ENCODE results near the gene ELF1. TPM values are rescaled to one million over a fixed set of nuclear protein-coding genes. Genes with fewer than 3 reads are reported as not detected.

ELF1 gene
- total and polyA plus RNA-seq, 2 of the 4 experiments (the other 2 are of a cell fraction), result 25.4 to 27.6 TPM

DNA sequence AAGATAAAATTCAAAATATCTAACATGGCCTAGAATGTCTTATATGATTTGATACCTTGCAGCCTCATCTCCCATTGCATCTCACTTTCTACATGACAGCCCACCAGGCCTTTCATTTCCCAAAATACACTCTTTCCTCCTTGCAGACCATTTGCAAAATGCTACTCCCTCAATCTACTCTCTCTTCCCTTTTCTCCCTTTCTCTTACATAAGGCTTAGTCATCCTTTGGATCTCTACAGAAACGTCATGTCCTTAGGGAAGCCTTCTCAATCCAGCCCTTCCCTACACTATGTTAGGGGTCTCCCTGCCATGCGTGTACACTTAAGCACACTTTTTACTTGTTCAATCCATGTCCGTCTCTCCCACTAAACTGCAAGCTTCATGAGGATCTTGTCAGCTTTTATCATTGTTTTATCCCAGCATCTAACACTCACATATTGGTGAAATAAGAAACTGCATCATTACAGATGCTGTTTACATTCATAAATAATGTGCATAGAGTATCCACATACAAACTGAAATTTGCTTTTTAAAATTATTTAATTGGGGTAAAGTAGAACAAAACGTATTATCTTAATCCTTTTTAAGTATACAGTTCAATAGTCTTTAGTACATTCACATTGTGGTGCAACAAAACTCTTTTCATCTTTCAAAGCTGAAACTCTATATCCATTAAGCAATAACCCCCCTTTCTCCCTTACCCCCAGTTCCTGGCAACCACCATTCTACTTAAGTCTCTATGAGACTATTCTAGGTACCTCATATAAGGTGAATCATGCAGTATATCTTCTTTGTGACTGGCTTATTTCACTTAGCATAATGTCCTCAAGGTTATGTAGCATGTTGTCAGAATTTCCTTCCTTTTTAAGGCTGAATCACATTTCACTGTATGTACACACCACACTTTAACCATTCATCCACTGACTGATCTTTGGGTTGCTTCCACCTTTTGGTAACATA lies 30.6 kb upstream of the ELF1 start:
- Histone ChIP-seq H3K4me3 (ENCODE audit: insufficient read depth, low read depth, low read length) (no peak overlapping the region), H3K23ac (ENCODE audit: low read depth, low read length) (no peak overlapping the region), H3K56ac (ENCODE audit: extremely low read depth, insufficient read depth, low read length) (no peak overlapping the region), H4K5ac (ENCODE audit: low read depth, low read length) (no peak overlapping the region), H3K9me1 (ENCODE audit: insufficient read depth, low read length) (peaks cover 4% of the 10 kb centered on the region; the same call in 1 of the 2 replicates), H2BK120ac (ENCODE audit: low read depth, low read length) (no peak overlapping the region), H3K4ac (ENCODE audit: low read depth, low read length) (no peak overlapping the region), H3K79me1 (ENCODE audit: low read depth in 1 of 2, low read length in 2 of 2) (peaks cover 21 to 50% of the 10 kb centered on the region in 2 experiments), H2AK9ac (replicated peaks; ENCODE audit: low read depth, low read length, poor library complexity) (no peak overlapping the region), H4K20me1 (ENCODE audit: insufficient read depth, low read length) (peaks cover 47% of the 10 kb centered on the region), H3K27me3 (ENCODE audit: control insufficient read depth, insufficient read depth, low read length) (no peaks in the 10 kb centered on the region), H2AFZ (replicated peaks; ENCODE audit: low read length, poor library complexity) (no peak overlapping the region), H3K4me1 (ENCODE audit: control insufficient read depth, insufficient read depth, low read length) (peaks cover 9% of the 10 kb centered on the region; the same call in 1 of the 2 replicates), H3K14ac (replicated peaks; ENCODE audit: low read depth, low read length) (no peak overlapping the region), H4K8ac (ENCODE audit: low read depth in 2 of 2, low read length in 2 of 2) (no peak overlapping the region), H3K9ac (ENCODE audit: low read depth, low read length) (no peak overlapping the region), H2BK5ac (ENCODE audit: low read depth, low read length, poor library complexity, severe bottlenecking) (no peak overlapping the region), H2AK5ac (ENCODE audit: low read depth, low read length) (no peak overlapping the region), H2BK20ac (ENCODE audit: low read depth, low read length) (no peak overlapping the region), H3K36me3 (ENCODE audit: control insufficient read depth, insufficient read depth, low read length) (no peaks in the 10 kb centered on the region; the same call in 1 of the 2 replicates), H3K9me3 (ENCODE audit: control insufficient read depth, insufficient read depth, low read length) (no peaks in the 10 kb centered on the region; the same call in 1 of the 2 replicates), H4K91ac (ENCODE audit: insufficient read depth, low read depth, low read length) (no peak overlapping the region), H2BK15ac (ENCODE audit: low read depth, low read length) (no peak overlapping the region), H3K4me2 (ENCODE audit: low read depth, low read length) (no peak overlapping the region), H3K18ac (ENCODE audit: low read depth, low read length) (no peak overlapping the region), H3K27ac (ENCODE audit: insufficient read depth, low read length) (no peak overlapping the region)
- no peak for DNase-seq
- 94% methylated on average over 3 of the region's 4 CpGs; no CpG with 5 or more reads in 1 of the 2 experiments for WGBS, 2 experiments (ENCODE audit: extremely low coverage in 2 of 2, insufficient read length in 1 of 2)
- ATAC-seq (ENCODE audit: low read depth), result no peak
- intact Hi-C loops (cut with micrococcal nuclease), result loop anchor here (5.0 to 10.0 kb wide), 2 partner anchors 62 to 275 kb away; partner anchors contain the start of gene MRPS31
- in situ Hi-C loops (cut with MboI; ENCODE audit: low sequenced_read_pairs), result loop anchor here (10.0 kb wide), 1 partner anchor 265 kb away; the partner anchor contains the start of gene SLC25A15
- CTCF ChIA-PET, result no interaction called here
- TF ChIP-seq SMC3 (IDR thresholded peaks at IDR 0.05; ENCODE audit: low read depth, low read length), result no peak
- TF ChIP-seq NFE2L2 (IDR thresholded peaks at IDR 0.05; ENCODE audit: low read depth, low read length), result no peak
- TF ChIP-seq ELK1 (IDR thresholded peaks at IDR 0.05; ENCODE audit: borderline replicate concordance, low read depth, low read length), result no peak
- TF ChIP-seq MXI1 (IDR thresholded peaks at IDR 0.05; ENCODE audit: borderline replicate concordance, low read depth, low read length), result no peak
- no peak for TF ChIP-seq BHLHE40 (IDR thresholded peaks at IDR 0.05; ENCODE audit: low read depth, low read length)
- no peak for TF ChIP-seq FOS (IDR thresholded peaks at IDR 0.05; ENCODE audit: low read depth, low read length)
- TF ChIP-seq CEBPB (IDR thresholded peaks at IDR 0.05; ENCODE audit: low read depth, low read length), result no peak
- dilution Hi-C loops (cut with HindIII; ENCODE audit: low sequenced_read_pairs, unreplicated experiment), result no loop called here
- BruUV-seq (replicated peaks), result no TSS peak
- POLR2A ChIA-PET (ENCODE audit: unreplicated experiment), result no interaction called here
